Measurements from ENCODE around the gene PNMT.

GRCh38 chr17:39618956-39619785 is 49.1 kb upstream of the PNMT start:
- TF ChIP-seq EP300 (IDR thresholded peaks at IDR 0.05; ENCODE audit: borderline replicate concordance in 1 of 2, low read depth in 2 of 2, low read length in 2 of 2) (no peak), EZH2 (IDR thresholded peaks at IDR 0.05; ENCODE audit: low read depth, low read length, severe bottlenecking) (no peak), CTCF (IDR thresholded peaks at IDR 0.05; ENCODE audit: control extremely low read depth in 1 of 3, insufficient read depth in 1 of 3, low read depth in 1 of 3, low read length in 3 of 3) (no peak), NRF1 (IDR thresholded peaks at IDR 0.05; ENCODE audit: low read depth, low read length) (no peak), CHD2 (IDR thresholded peaks at IDR 0.05; ENCODE audit: low read length) (no peak), CBX5 (IDR thresholded peaks at IDR 0.05; ENCODE audit: low read depth, low read length) (no peak), YY1 (IDR thresholded peaks at IDR 0.05; ENCODE audit: low read depth, low read length) (no peak), HDAC2 (IDR thresholded peaks at IDR 0.05; ENCODE audit: borderline replicate concordance in 1 of 2, low read depth in 2 of 2, low read length in 2 of 2) (no peak), SUZ12 (IDR thresholded peaks at IDR 0.05; ENCODE audit: low read length) (no peak), CHD7 (IDR thresholded peaks at IDR 0.05; ENCODE audit: insufficient replicate concordance, low read length) (no peak)
